ENCODE measurements around the gene MXRA7.
A peak's percentile ranks its signal among the peaks of the same experiment; 100 is the strongest.
"Not testable (repeated sequence)": the region's sequence is repeated elsewhere in the genome, so short reads cannot be mapped to it uniquely, and the experiment has no call there.

The MXRA7 gene

GRCh38 chr17:76727745-76728456, 17.1 kb upstream of the MXRA7 start:
- Mint-ChIP-seq H3K27ac (peak overlapping the region; percentile 99), H3K36me3 (ENCODE audit: low read depth) (peaks cover 56% of the 10 kb centered on the region), H3K4me1 (ENCODE audit: low read depth) (peaks cover 23% of the 10 kb centered on the region), H3K9me3 (no peaks in the 10 kb centered on the region), H3K4me3 (peak overlapping the region; percentile 96), H3K27me3 (ENCODE audit: low read depth) (no peaks in the 10 kb centered on the region)
- no peak for DNase-seq (ENCODE audit: low spot score)

- peak within 1 kb of the TSS; percentile 99 for H3K27ac Mint-ChIP-seq
- H3K9me3 Mint-ChIP-seq, result no peaks in the 10 kb centered on the region
- no peaks in the 10 kb centered on the region for H3K27me3 Mint-ChIP-seq (ENCODE audit: low read depth)
- peak; percentile 80 for DNase-seq (ENCODE audit: low spot score)
- H3K36me3 Mint-ChIP-seq (ENCODE audit: low read depth), result peaks cover 58% of the 10 kb centered on the region
- peaks cover 26% of the 10 kb centered on the region for H3K4me1 Mint-ChIP-seq (ENCODE audit: low read depth)
- H3K4me3 Mint-ChIP-seq, result peak within 1 kb of the TSS; percentile 99
Measured at GRCh38 chr17:76726776-76727718, 16.3 kb upstream of the MXRA7 start, which contains the start of gene METTL23. TSS of gene METTL23 (plus strand) at chr17:76726839. CDS start at chr17:76729711, 2,872 bp downstream.

GRCh38 chr17:76726231-76726775, 15.5 kb upstream of the MXRA7 start, which contains the start of gene JMJD6:
TSS of gene JMJD6 (minus strand) at chr17:76726606. CDS start at chr17:76726475, 131 bp downstream.
- Mint-ChIP-seq H3K4me1 (ENCODE audit: low read depth) (peaks cover 26% of the 10 kb centered on the region), H3K36me3 (ENCODE audit: low read depth) (peaks cover 58% of the 10 kb centered on the region)

GRCh38 chr17:76725580-76726230, 14.9 kb upstream of the MXRA7 start:
- peak; percentile 66 for DNase-seq (ENCODE audit: low spot score)
- H3K4me1 Mint-ChIP-seq (ENCODE audit: low read depth), result peaks cover 28% of the 10 kb centered on the region
- peak overlapping the region; percentile 94 for H3K27ac Mint-ChIP-seq
- H3K27me3 Mint-ChIP-seq (ENCODE audit: low read depth), result no peaks in the 10 kb centered on the region
- peaks cover 61% of the 10 kb centered on the region for H3K36me3 Mint-ChIP-seq (ENCODE audit: low read depth)
- H3K9me3 Mint-ChIP-seq, result no peaks in the 10 kb centered on the region
- peak overlapping the region; percentile 99 for H3K4me3 Mint-ChIP-seq

More at GRCh38 chr17:76726231-76726775, 15.5 kb upstream of the MXRA7 start, which contains the start of gene JMJD6:
- peak within 1 kb of the TSS; percentile 99 for H3K4me3 Mint-ChIP-seq
- peak; percentile 95 for DNase-seq (ENCODE audit: low spot score)
- peak within 1 kb of the TSS; percentile 99 for H3K27ac Mint-ChIP-seq
- no peaks in the 10 kb centered on the region for H3K27me3 Mint-ChIP-seq (ENCODE audit: low read depth)
- H3K9me3 Mint-ChIP-seq, result no peaks in the 10 kb centered on the region

GRCh38 chr17:76723812-76724211, 13.0 kb upstream of the MXRA7 start:
- peak overlapping the region; percentile 99 for H3K4me3 Mint-ChIP-seq
- no peak for DNase-seq (ENCODE audit: low spot score)
- no peak overlapping the region for H3K27ac Mint-ChIP-seq
- H3K27me3 Mint-ChIP-seq (ENCODE audit: low read depth), result no peaks in the 10 kb centered on the region
- H3K4me1 Mint-ChIP-seq (ENCODE audit: low read depth), result peaks cover 24% of the 10 kb centered on the region
- H3K36me3 Mint-ChIP-seq (ENCODE audit: low read depth), result peaks cover 68% of the 10 kb centered on the region
- H3K9me3 Mint-ChIP-seq, result no peaks in the 10 kb centered on the region

GRCh38 chr17:76722977-76723376, 12.2 kb upstream of the MXRA7 start:
- H3K27ac Mint-ChIP-seq; H3K9me3 Mint-ChIP-seq; H3K27me3 Mint-ChIP-seq (ENCODE audit: low read depth); DNase-seq (ENCODE audit: low spot score): not testable (repeated sequence)
- Mint-ChIP-seq H3K4me1 (ENCODE audit: low read depth) (peaks cover 21% of the 10 kb centered on the region), H3K36me3 (ENCODE audit: low read depth) (peaks cover 72% of the 10 kb centered on the region), H3K4me3 (peak overlapping the region; percentile 26)

GRCh38 chr17:76722279-76722678, 11.5 kb upstream of the MXRA7 start:
- H3K4me1 Mint-ChIP-seq (ENCODE audit: low read depth), result peaks cover 18% of the 10 kb centered on the region
- H3K4me3 Mint-ChIP-seq, result no peak overlapping the region
- DNase-seq (ENCODE audit: low spot score), result no peak
- H3K9me3 Mint-ChIP-seq, result no peaks in the 10 kb centered on the region
- H3K36me3 Mint-ChIP-seq (ENCODE audit: low read depth), result peaks cover 68% of the 10 kb centered on the region
- H3K27me3 Mint-ChIP-seq (ENCODE audit: low read depth), result no peaks in the 10 kb centered on the region
- no peak overlapping the region for H3K27ac Mint-ChIP-seq

- Mint-ChIP-seq H3K36me3 (ENCODE audit: low read depth) (peaks cover 69% of the 10 kb centered on the region), H3K27me3 (ENCODE audit: low read depth) (no peaks in the 10 kb centered on the region), H3K27ac (no peak overlapping the region), H3K4me3 (no peak overlapping the region), H3K4me1 (ENCODE audit: low read depth) (peaks cover 22% of the 10 kb centered on the region), H3K9me3 (no peaks in the 10 kb centered on the region)
- no peak for DNase-seq (ENCODE audit: low spot score)
Measured at GRCh38 chr17:76721463-76721862, 10.7 kb upstream of the MXRA7 start.

- H3K4me3 Mint-ChIP-seq, result no peak overlapping the region
- no peak for DNase-seq (ENCODE audit: low spot score)
- H3K9me3 Mint-ChIP-seq, result no peaks in the 10 kb centered on the region
- H3K27me3 Mint-ChIP-seq (ENCODE audit: low read depth), result no peaks in the 10 kb centered on the region
- H3K36me3 Mint-ChIP-seq (ENCODE audit: low read depth), result peaks cover 71% of the 10 kb centered on the region
- H3K4me1 Mint-ChIP-seq (ENCODE audit: low read depth), result peaks cover 27% of the 10 kb centered on the region
- H3K27ac Mint-ChIP-seq, result no peak overlapping the region
Measured at GRCh38 chr17:76720941-76721340, 10.2 kb upstream of the MXRA7 start.

GRCh38 chr17:76720211-76720610, 9.4 kb upstream of the MXRA7 start:
- no peak overlapping the region for H3K4me3 Mint-ChIP-seq
- peaks cover 32% of the 10 kb centered on the region for H3K4me1 Mint-ChIP-seq (ENCODE audit: low read depth)
- DNase-seq (ENCODE audit: low spot score), result no peak
- no peaks in the 10 kb centered on the region for H3K27me3 Mint-ChIP-seq (ENCODE audit: low read depth)
- no peaks in the 10 kb centered on the region for H3K9me3 Mint-ChIP-seq
- H3K36me3 Mint-ChIP-seq (ENCODE audit: low read depth), result peaks cover 71% of the 10 kb centered on the region
- H3K27ac Mint-ChIP-seq, result no peak overlapping the region

GRCh38 chr17:76718516-76718915, 7.8 kb upstream of the MXRA7 start:
- no peak overlapping the region for H3K27ac Mint-ChIP-seq
- no peak for DNase-seq (ENCODE audit: low spot score)
- H3K4me1 Mint-ChIP-seq (ENCODE audit: low read depth), result peaks cover 44% of the 10 kb centered on the region
- no peaks in the 10 kb centered on the region for H3K27me3 Mint-ChIP-seq (ENCODE audit: low read depth)
- H3K36me3 Mint-ChIP-seq (ENCODE audit: low read depth), result peaks cover 74% of the 10 kb centered on the region
- H3K9me3 Mint-ChIP-seq, result no peaks in the 10 kb centered on the region
- H3K4me3 Mint-ChIP-seq, result no peak overlapping the region

GRCh38 chr17:76716839-76717215, 6.1 kb upstream of the MXRA7 start:
- H3K36me3 Mint-ChIP-seq (ENCODE audit: low read depth), result peaks cover 64% of the 10 kb centered on the region
- DNase-seq (ENCODE audit: low spot score), result no peak
- no peaks in the 10 kb centered on the region for H3K9me3 Mint-ChIP-seq
- H3K27ac Mint-ChIP-seq, result peak overlapping the region; percentile 73
- no peak overlapping the region for H3K4me3 Mint-ChIP-seq
- peaks cover 43% of the 10 kb centered on the region for H3K4me1 Mint-ChIP-seq (ENCODE audit: low read depth)
- no peaks in the 10 kb centered on the region for H3K27me3 Mint-ChIP-seq (ENCODE audit: low read depth)

GRCh38 chr17:76716146-76716838, 5.5 kb upstream of the MXRA7 start:
- no peaks in the 10 kb centered on the region for H3K9me3 Mint-ChIP-seq
- peaks cover 59% of the 10 kb centered on the region for H3K36me3 Mint-ChIP-seq (ENCODE audit: low read depth)
- peak; percentile 47 for DNase-seq (ENCODE audit: low spot score)
- H3K4me3 Mint-ChIP-seq, result peak overlapping the region; percentile 53
- peaks cover 42% of the 10 kb centered on the region for H3K4me1 Mint-ChIP-seq (ENCODE audit: low read depth)
- H3K27ac Mint-ChIP-seq, result peak overlapping the region; percentile 73
- no peaks in the 10 kb centered on the region for H3K27me3 Mint-ChIP-seq (ENCODE audit: low read depth)

Data from T-helper 2 cell treated with Interferon-gamma antibody and Interleukin-4, amounts not matched to agents 5 μg/mL and 100 μg/mL, for 36 hours (primary cell).